Measurements from ENCODE around the gene XRCC1.
"Not testable (repeated sequence)": the region's sequence is repeated elsewhere in the genome, so short reads cannot be mapped to it uniquely, and the experiment has no call there.

DNA sequence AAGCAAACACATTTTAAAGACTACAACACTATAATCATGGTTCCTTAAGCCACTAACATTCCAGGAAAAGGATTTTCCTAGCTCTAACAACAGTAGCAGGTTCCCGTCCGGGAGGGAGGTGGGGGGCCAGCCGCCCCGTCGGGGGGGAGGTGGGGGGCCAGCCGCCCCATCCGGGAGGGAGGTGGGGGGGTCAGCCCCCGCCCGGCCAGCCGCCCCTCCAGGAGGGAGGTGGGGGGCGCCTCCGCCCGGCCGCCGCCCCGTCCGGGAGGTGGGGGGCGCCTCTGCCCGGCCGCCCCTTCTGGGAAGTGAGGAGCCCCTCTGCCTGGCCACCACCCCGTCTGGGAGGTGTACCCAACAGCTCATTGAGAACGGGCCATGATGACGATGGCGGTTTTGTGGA is 27.4 kb downstream of the XRCC1 start:
- TF ChIP-seq, protein P1, sequence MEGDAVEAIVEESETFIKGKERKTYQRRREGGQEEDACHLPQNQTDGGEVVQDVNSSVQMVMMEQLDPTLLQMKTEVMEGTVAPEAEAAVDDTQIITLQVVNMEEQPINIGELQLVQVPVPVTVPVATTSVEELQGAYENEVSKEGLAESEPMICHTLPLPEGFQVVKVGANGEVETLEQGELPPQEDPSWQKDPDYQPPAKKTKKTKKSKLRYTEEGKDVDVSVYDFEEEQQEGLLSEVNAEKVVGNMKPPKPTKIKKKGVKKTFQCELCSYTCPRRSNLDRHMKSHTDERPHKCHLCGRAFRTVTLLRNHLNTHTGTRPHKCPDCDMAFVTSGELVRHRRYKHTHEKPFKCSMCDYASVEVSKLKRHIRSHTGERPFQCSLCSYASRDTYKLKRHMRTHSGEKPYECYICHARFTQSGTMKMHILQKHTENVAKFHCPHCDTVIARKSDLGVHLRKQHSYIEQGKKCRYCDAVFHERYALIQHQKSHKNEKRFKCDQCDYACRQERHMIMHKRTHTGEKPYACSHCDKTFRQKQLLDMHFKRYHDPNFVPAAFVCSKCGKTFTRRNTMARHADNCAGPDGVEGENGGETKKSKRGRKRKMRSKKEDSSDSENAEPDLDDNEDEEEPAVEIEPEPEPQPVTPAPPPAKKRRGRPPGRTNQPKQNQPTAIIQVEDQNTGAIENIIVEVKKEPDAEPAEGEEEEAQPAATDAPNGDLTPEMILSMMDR (IDR thresholded peaks at IDR 0.05), result not testable (repeated sequence)
- not testable (repeated sequence) for TF ChIP-seq EP300 (IDR thresholded peaks at IDR 0.05; ENCODE audit: low read depth)
